VCaP (cell line): ENCODE measurements around the gene ZBTB46.
A peak's percentile ranks its signal among the peaks of the same experiment; 100 is the strongest.

Source experiments
- H3K27ac ChIP-seq: fragments of 450-650 bp; 2 replicates; pipeline ENCODE4 v1.5.1; 2017
- TF ChIP-seq, protein P1 (sequence below): fragments of 450-650 bp; conservative IDR thresholded peaks from 2 replicates; pipeline ENCODE4 v1.5.1; 2017; ENCODE audit warnings: mild to moderate bottlenecking, moderate library complexity

The ZBTB46 gene

DNA sequence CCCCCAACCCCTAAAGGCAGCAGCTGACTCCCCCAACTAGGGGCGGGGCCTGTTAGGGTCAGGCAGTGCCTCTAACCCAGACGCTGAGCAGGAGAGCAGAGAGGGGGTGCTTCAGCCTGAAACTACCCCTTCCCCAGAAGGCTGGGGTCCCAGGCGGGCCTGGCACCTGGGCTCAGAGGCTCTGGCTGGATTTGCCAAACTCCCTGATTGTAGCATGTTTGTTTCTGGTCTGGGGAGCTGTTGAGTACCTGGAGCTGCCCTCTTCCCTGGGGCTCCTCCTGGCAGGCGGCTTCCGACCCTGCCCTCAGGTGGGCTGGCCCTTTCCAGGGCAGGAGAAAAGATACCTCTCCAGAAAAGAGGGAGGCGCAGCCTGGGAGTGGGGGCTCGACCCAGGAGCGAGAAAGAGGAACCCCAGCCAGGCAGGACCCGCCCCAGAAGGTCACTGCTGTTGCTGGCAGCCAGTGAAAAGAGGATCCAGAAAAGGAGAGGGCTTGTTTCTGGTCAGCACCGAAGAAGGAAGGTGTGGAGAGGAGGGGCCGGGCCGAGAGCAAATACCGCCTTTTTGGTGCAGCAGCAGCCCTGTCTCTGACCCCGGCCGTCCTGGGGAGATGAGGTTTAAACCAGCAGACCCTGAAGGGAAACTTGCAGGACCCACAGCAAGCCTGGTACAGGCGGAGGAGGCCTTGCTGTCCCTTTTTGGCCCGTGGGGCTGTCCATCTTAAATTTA, 29.4 kb upstream of the ZBTB46 start:
- TF ChIP-seq, protein P1, sequence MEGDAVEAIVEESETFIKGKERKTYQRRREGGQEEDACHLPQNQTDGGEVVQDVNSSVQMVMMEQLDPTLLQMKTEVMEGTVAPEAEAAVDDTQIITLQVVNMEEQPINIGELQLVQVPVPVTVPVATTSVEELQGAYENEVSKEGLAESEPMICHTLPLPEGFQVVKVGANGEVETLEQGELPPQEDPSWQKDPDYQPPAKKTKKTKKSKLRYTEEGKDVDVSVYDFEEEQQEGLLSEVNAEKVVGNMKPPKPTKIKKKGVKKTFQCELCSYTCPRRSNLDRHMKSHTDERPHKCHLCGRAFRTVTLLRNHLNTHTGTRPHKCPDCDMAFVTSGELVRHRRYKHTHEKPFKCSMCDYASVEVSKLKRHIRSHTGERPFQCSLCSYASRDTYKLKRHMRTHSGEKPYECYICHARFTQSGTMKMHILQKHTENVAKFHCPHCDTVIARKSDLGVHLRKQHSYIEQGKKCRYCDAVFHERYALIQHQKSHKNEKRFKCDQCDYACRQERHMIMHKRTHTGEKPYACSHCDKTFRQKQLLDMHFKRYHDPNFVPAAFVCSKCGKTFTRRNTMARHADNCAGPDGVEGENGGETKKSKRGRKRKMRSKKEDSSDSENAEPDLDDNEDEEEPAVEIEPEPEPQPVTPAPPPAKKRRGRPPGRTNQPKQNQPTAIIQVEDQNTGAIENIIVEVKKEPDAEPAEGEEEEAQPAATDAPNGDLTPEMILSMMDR = no peak
- no peak overlapping the region for H3K27ac ChIP-seq

DNA sequence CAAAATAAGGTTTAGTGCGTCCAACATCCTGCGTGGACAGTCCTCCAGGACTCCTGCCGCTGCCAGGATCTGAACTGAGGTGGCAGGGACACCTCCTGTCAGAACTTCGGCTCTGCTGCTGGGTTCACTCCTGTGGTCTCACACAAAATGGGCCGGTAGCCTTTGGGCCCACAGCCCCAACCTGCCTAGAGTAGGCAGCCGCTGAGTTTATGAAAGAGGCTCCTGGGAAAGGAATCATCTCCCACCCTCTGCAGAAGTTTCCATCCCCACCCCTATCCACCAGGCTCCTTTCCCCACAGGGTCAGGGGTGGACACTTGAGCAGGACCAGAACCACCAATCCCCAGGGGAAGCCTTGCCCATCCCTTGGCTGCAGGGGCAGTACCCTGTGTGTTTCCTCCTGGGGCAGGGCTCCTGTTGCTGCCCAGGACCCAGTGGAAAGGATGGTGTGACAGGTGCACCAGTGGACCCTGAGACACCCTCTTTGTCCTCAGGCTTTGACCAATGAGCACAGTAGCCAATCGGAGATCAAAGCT, 28.2 kb upstream of the ZBTB46 start:
- H3K27ac ChIP-seq = no peak overlapping the region
- TF ChIP-seq, protein P1 = no peak; the same call in 1 of the 2 replicates

DNA sequence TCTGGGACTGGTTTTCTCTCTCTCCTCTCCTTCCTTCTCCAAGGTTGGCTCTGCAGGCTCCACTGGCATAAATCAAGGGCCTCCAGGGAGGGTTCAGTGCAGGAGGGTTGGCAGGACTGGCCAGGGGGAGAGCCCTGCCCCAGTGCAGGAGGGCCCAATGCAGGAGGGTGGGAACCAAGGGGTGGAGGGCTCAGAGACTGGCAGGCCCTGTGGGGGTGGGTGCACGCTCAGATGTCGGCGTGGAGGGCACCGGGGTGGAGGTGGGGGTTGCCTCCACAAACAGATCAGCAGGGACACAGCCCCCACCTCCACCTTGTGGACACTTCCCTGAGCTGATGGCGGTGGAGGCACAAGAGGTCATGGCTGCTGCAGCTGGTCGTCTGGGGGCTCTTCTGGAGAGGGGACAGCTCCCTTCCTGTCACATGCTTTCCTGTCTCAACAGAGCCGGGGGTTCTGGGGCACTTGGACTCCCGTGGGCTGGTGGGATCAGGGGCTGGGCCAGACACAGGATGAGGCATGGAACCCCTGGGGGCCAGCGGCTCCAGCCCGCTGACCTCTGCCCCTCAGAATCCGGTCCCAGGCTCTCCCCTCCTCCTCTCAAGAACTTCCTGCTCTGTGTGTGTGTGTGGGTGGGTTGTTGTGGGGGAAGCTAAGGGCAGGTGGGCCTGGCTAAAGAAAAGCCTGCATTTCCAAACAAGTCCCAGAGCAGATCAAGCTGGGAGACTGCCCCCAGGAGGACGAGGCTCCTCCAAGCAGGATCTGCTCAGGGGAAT, 27.5 kb upstream of the ZBTB46 start:
- H3K27ac ChIP-seq = no peak overlapping the region
- TF ChIP-seq, protein P1 = peak; percentile 26

DNA sequence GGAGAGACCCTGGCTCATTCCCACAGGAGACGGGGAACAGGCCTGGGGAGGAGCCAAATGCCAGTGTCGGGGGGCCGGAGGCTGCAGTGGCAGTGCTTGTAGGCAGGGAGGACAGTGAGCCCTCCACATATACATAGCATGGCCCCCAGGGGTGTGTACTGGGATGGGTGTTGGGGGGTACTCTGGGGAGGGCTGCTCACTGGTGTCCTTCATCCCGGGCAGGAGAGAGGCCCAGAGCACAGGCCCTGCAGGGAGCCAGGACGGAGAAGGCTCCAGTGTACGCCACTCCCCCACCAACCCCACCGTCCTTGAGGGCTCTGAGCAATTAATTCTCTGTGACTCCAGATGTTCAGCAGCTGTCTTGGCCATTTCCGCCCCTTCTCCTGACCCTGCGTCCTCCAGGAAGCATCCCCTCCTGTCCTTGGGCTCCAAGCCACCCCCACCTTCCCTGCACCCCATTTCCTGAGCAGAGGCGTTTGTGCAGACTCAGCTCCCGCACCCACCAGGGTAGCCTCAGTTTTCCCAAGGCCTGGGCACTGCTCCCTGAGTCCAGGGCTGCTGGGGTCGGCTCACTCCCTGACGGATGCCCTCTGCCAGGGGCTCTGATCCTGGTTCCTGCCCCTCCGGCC, 26.8 kb upstream of the ZBTB46 start:
- H3K27ac ChIP-seq = no peak overlapping the region
- TF ChIP-seq, protein P1 = no peak

DNA sequence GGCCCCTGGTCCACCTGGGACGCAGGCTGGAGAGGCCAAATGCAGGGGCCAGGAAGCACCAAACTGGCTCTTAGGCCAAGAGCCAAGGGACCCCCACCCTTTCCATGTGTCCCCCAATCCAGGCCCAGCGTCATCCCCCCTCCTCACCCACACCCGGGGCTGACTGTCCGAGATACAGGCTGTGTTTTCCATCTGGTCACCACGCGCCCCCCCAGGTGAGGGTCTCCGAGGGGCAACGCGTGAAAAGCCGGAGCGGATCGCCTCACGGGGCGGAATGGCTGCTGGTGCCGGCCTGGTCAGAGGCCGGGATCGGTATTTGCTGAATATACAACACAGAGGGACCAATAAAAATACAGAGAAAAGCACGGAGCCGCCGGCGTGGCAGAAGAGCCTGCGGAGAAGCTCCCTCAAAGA, 25.0 kb upstream of the ZBTB46 start:
- TF ChIP-seq, protein P1 = no peak
- H3K27ac ChIP-seq = no peak overlapping the region

DNA sequence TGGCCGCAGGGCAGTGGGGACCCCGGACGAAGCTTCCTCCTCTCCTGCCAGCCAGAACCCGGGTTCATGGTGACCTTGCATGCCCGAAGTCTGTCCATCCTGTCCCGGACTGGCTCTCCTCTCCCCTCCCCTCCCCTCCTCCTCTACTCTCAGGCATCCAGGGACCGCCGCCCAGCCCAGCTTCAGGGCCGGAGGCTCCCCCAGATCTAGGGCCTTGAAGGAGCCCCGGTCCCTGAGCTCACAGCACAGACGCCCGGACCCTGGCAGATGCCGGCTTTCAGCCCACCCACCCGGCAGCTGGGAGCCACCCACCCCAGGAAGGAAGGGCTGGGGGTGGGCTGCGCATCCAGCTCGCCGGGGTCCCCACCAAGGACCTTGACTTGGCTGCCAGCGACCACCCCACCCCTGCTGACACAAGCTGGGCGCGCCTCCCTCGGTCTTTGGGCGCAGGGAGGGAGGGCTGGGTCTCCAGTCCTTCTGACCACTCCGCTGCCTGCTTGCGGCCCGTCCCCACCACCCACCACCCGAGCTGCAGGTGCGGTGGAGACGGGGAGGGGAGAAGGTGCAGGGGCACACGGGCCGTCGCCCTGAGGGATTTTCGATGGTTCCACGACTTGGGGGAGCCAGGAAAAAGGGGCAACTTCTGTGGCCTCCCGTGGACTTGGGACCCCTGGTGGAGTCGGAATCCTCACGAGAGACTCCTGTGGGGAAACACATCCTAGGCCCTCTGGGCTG, 24.5 kb upstream of the ZBTB46 start:
- no peak overlapping the region for H3K27ac ChIP-seq
- TF ChIP-seq, protein P1 = no peak
